NCI-H526 (cell line): ENCODE data around the gene OR4M1.
"Not testable (repeated sequence)": the region's sequence is repeated elsewhere in the genome, so short reads cannot be mapped to it uniquely, and the experiment has no call there.

Experiments used
- DNase-seq, 2 experiments: peaks; one replicate each; lab custom pipeline; 2025; lab: John Stamatoyannopoulos, UW

Gene OR4M1, protein sequence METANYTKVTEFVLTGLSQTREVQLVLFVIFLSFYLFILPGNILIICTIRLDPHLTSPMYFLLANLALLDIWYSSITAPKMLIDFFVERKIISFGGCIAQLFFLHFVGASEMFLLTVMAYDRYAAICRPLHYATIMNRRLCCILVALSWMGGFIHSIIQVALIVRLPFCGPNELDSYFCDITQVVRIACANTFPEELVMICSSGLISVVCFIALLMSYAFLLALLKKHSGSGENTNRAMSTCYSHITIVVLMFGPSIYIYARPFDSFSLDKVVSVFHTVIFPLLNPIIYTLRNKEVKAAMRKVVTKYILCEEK

DNA sequence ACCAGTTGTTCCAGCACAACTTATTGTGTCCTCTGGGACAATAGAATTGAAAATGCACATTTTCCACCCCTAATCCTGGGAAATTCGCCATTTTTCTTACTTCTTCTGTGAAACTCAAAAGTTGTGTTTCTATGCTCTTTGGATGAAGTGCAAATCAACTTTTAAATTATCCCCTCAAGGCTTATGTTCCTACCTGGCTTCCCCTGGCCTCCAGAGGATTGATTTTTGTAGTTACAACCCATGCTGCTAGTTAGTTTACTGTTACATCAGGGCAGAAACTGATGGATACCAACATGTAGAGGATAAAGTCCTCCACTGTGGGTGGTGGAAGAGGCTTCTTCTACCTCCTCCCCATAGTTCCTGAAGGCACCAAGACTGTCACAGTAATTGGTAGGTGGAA lies at the start of gene OR4M1:
OR4M1 (plus strand) TSS at position 301 of the 400 bp plus-strand sequence. CDS start 6,819 bp downstream, outside the sequence.
- not testable (repeated sequence) for DNase-seq

GRCh38 chr14:19729359-19729758 lies 43.9 kb upstream of the OR4M1 start:
- DNase-seq: no peak

DNA sequence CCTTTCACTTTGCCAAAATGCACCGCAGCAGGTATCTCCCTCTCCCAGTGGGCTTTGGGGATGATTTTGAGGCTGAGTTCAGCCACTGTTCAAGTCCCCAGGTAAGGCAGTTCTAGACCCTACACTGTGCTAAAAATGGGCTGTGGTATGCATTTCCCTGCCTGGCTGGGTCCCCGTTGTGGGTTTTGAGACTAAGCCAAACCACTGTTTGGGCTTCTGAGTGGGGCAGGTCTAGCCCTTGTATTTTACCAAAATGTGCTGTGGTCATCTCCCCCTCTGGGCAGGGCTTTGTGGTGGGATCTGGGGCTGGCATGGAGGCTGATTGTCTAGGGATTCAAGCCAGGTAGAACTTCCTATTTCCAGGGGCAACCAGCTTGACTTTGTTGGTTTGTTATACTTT lies 43.5 kb upstream of the OR4M1 start:
- no peak for DNase-seq

DNA sequence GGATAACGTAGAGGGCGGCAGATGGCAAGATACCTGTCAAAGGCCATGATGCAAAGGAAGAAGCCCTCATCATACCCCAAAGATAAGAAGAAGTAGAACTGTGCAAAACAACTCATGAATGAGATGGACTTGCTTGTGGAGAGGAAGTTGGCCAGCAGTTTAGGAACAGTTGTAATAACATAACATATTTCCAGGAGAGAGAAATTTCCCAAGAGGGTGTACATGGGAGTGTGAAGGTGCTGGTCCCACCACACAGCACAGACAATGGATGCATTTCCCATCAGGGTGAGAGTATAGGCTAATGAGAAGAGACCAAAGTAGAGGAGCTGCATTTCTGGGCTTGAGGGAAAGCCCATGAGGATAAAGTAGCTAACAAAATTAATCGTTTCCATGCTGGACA lies 39.4 kb upstream of the OR4M1 start:
- not testable (repeated sequence) for DNase-seq

GRCh38 chr14:19743256-19743655 lies 30.0 kb upstream of the OR4M1 start, which contains the start of gene OR4Q3:
TSS of gene OR4Q3 (plus strand) at chr14:19743571.
- DNase-seq: peak; percentile 48 to 54

DNA sequence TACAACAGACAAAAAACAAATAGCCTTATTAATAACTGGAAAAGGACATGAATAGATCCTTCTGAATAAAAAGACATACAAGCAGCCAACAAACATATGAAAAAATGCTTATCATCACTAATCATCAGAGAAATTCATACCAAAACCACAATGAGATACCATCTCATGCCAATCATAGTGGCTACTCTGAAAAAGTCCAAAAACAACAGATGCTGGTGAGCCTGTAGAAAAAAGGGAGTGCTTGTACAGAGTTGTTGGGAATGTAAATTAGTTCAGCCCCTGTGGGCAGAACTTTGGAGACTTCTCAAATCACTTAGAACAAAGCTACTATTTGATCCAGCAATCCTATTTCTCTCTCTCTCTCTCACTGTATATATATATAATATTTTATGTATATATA lies 21.0 kb upstream of the OR4M1 start:
- not testable (repeated sequence) for DNase-seq

- no peak for DNase-seq
These were observed 19.1 kb upstream of the OR4M1 start for GRCh38 chr14:19754172-19754571.

- not testable (repeated sequence) for DNase-seq
These were observed 1.8 kb upstream of the OR4M1 start for GRCh38 chr14:19771491-19771890.

DNA sequence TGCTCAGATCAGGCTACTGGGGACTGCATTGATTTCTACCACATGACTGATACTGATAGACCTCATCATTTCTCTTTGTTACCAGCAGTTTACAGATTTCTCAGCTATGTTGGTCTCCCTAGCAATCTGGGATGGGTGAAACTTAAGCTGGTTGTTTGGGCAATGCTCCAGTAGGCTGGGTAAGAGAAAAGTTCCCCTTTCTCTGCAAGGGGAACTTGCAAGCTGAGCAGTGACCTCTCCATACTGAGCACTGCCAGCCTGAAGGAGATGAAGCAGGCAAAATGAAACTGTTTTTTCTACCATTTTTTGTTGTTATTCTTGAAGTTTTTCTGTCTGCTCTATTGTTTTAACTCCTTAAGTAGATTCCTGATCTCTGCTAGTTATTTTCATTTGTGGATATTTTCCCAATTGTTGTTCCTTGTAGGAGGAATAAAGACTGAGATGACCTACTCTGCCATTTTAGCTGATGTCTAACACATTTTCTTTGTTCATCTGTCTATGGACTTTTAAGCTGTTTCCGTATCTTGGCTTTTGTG lies 1.3 kb upstream of the OR4M1 start:
- DNase-seq: no peak

DNA sequence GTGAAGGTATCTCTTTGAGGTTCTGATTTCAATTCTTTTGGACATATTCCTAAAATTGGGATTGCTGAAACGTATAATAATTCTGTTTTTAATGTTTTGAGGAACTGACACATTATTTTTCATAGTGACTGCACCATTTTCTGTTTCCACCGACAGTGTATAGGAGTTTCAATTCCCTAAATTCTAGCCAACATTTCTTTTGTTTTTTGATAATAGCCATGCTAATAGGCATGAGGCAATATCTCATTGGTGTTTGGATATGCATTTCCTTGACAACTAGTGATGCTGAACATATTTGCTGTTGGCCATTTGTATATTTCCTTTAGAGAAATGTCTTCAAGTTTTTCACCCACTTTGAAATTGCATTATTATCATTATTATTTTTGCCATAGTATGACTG lies 850 bp upstream of the OR4M1 start:
- not testable (repeated sequence) for DNase-seq

DNA sequence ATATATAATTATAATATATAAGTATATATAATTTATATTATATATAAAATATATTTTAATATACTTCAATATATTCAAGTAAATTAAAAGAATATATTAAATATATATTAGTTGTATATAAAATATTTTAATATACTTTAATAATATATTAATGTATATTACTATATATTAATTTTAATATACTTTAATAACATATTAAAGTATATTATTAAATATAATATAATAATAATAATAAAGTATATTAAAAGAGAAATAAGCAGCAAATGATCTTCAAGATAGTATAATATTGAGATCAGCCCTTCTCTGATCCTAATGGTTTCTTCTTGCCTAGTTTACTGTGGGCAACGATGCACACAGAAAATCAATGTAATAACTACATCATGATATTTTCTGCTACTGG lies 2.3 kb downstream of the OR4M1 start:
- no peak for DNase-seq

- DNase-seq: not testable (repeated sequence)
These were observed 12.5 kb downstream of the OR4M1 start for GRCh38 chr14:19785848-19786247.

DNA sequence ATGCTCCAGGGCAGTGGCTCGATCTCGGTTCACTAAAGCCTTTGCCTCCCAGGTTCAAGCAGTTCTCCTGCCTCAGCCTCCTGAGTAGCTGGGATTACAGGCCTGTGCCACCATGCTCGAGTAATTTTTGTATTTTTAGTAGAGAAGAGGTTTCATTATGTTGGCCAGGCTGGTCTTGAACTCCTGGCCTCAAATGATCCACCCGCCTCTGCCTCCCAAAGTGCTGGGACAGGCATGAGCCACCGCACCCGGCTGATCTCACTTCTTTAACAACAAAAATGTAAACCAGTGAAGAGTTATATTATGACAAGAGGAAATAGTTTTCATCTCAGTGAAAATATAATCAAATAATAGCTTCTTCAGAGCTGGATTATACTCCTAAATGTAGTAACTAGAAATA lies 14.0 kb downstream of the OR4M1 start:
- not testable (repeated sequence) for DNase-seq

DNA sequence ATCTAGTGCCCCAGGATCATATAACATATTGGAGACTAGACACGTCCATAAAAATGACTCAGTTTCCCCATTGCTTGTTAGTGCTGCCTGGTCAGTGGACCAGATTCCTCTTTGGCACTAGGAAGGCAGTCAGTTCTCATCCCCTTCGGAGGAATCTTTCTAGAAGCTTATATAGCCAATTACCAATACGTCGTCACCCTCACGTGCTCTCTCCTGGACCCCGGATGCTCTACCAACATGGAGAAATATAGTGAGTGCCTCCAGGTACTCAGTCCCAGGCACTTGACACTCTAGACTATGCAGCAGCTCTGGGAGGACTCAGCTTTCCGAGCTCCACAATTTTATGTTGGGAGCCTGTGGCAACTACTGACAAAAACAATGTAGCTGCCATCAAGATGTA lies 14.8 kb downstream of the OR4M1 start:
- DNase-seq: not testable (repeated sequence)

DNA sequence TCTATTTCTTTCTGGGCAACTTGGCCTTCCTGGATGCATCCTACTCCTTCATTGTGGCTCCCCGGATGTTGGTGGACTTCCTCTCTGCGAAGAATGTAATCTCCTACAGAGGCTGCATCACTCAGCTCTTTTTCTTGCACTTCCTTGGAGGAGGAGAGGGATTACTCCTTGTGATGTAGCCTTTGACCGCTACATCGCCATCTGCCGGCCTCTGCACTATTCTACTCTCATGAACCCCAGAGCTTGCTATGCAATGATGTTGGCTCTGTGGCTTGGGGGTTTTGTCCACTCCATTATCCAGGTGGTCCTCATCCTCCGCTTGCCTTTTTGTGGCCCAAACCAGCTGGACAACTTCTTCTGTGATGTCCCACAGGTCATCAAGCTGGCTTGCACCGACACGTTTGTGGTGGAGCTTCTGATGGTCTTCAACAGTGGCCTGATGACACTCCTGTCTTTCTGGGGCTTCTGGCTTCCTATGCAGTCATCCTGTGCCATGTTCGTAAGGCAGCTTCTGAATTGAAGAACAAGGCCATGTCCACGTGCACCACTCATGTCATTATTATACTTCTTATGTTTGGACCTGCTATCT lies 23.3 kb downstream of the OR4M1 start:
- peak in 1 of 2 experiments; percentile 8 for DNase-seq

- no peak for DNase-seq
These were observed 26.6 kb downstream of the OR4M1 start for GRCh38 chr14:19799880-19800279.

DNA sequence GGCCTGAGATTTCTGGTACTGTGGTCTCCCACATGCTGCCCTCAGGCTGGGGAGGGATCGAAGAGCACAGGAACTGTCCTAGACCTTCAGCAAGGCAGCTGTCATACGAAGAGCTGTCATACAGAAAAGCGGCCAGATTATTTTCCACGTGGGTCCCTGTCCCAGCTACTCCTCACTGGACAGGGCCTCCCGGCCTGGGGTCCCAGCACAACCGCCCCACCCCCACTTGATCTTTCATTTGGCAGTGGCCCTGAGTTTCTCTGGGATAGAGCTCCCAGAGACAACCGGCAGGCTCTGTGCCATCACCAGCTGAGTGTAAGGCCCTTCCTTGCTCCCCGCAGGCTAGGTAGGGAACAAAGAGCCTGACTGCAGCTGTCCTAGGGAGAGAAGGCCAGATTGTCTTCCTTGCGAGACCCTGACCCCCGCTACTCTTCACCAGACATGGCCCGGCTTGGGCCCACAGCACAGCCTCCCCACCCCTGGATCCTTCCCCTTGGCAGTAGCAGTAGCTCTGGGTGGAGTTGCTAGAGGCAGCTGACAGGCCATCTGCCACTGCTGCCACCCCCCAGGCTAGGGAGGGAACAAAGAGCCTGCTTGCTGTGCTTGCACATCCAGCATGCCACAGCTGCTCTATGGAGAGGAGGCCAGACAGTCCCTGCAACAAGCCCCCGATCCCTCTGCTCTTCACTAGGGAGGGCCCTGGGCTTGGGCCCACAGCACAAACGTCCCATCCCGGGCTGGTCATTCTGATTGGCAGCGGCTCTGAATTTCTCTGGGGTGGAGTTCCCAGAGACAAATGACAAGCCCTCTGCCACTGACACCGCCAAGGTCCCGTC lies 27.2 kb downstream of the OR4M1 start:
- no peak for DNase-seq

DNA sequence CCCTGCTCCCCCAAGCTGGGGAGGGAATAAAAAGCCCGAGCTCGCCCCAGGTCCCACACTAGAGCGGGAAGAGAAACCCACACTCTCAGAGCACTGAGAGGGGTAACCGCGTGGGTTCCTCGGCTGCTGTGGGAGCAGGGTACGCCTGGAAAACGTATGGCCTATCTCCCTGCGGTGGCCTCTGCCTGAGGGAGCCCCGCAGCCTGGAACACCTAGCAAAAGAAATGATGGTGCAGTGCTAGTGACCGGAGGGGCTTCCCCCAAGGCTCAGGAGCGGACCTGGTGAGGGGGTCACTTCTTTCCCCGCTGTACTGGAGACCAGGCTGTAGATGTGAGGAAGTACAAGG lies 27.8 kb downstream of the OR4M1 start:
- DNase-seq: no peak

DNA sequence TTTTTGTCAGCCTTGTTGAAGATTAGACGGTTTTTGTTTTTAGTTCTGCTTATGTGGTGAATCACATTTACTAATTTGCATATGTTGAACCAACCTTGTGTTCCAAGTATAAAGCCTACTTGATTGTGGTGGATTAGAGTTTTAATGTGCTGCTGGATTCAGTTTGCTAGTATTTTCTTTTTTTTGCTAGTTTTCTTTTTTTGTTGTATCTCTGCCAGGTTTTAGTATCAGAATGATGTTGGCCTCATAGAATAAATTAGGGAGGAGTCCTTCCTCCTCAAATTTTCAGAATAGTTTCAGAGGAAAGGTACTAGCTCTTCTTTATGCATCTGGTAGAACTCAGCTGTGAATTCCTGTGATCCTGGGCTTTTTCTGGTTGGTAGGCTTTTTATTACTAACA lies 30.2 kb downstream of the OR4M1 start, which contains the start of gene OR4N2:
OR4N2 (plus strand) TSS at position 301 of the 400 bp plus-strand sequence. CDS start 23,679 bp downstream, outside the sequence.
- DNase-seq: not testable (repeated sequence)

- DNase-seq: not testable (repeated sequence)
These were observed 40.0 kb downstream of the OR4M1 start for GRCh38 chr14:19813171-19813920.

- not testable (repeated sequence) for DNase-seq
These were observed 46.6 kb downstream of the OR4M1 start for GRCh38 chr14:19819879-19820278.

GRCh38 chr14:19821016-19821415 lies 47.7 kb downstream of the OR4M1 start:
- not testable (repeated sequence) for DNase-seq
